ENCODE measurements around the gene BLM. TPM values are rescaled to one million over a fixed set of nuclear protein-coding genes. Genes with fewer than 3 reads are reported as not detected.

Gene BLM
- polyA plus RNA-seq, 1 experiment: 2.1 TPM

DNA sequence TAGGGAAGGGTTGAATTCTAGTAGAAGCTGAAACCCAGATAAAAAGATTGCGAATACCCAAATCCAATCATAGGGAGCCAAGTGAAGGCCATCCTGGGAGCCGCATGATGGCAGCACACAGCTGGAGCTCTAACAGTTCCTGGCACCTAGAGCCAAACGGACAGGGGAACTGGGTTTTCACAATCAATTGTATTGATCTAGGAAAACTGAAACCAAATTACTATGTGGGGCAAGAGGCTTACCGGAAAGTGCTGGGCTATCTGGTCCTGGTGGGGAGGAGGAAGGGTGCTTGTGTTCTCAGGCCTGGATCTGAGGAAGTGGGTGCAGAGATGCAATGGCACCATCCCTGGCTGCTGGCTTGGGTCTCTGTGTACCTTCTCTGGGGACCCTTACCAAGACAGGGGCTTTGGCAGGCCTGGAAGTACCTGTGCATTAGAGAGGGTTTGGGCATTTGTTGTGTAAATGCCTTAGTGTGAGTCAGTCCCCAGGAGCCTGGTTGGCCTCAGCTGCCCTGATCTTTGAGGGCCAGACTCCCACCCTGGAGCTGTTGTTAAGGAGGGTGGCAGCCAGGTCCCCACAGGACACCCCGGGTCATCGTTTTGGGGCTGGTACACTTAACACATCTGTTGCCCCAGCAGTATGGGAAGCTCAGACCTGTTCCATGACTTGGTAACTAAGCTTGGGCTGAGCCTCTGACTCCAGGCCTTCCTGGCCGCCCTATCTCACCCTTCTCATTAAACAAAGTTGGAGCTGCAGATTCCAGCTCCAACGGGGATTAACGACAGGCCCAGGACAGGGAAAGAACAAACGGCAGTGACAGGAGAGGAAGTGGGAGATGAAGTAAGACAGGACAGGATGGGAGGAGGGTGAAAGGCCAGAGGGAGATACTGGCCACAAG, 142.3 kb downstream of the BLM start:
- DNase-seq (ENCODE audit: low read depth, low spot score): no peak
- H3K27ac ChIP-seq (ENCODE audit: low read depth, low read length): no peak overlapping the region
- H3K9me3 ChIP-seq (ENCODE audit: control insufficient read depth, insufficient read depth, low read length): no peaks in the 10 kb centered on the region
- no peak overlapping the region for H3K4me3 ChIP-seq (ENCODE audit: low read depth, low read length)
- POLR2A ChIA-PET: no interaction called here
- TF ChIP-seq CTCF (IDR thresholded peaks at IDR 0.05; ENCODE audit: low read depth, low read length): no peak
- CTCF ChIA-PET: interaction anchor here (0.7 kb wide), 1 partner anchor 10 kb away, joined by 4 read pairs; no protein-coding TSS in a partner anchor
- no peaks in the 10 kb centered on the region for H3K27me3 ChIP-seq (ENCODE audit: control insufficient read depth, insufficient read depth, low read length)

- no peaks in the 10 kb centered on the region for H3K27me3 ChIP-seq (ENCODE audit: control insufficient read depth, insufficient read depth, low read length)
- no peak for DNase-seq (ENCODE audit: low read depth, low spot score)
- H3K4me3 ChIP-seq (ENCODE audit: low read depth, low read length): no peak overlapping the region
- ChIA-PET CTCF (no interaction called here), POLR2A (no interaction called here)
- TF ChIP-seq CTCF (IDR thresholded peaks at IDR 0.05; ENCODE audit: low read depth, low read length): no peak
- no peak overlapping the region for H3K27ac ChIP-seq (ENCODE audit: low read depth, low read length)
- H3K9me3 ChIP-seq (ENCODE audit: control insufficient read depth, insufficient read depth, low read length): no peaks in the 10 kb centered on the region
These were observed 143.3 kb downstream of the BLM start for GRCh38 chr15:90860450-90860849.

- ChIA-PET CTCF (no interaction called here), POLR2A (no interaction called here)
- Histone ChIP-seq H3K9me3 (ENCODE audit: control insufficient read depth, insufficient read depth, low read length) (no peaks in the 10 kb centered on the region), H3K4me3 (ENCODE audit: low read depth, low read length) (no peak overlapping the region), H3K27me3 (ENCODE audit: control insufficient read depth, insufficient read depth, low read length) (no peaks in the 10 kb centered on the region), H3K27ac (ENCODE audit: low read depth, low read length) (no peak overlapping the region)
- no peak for DNase-seq (ENCODE audit: low read depth, low spot score)
- TF ChIP-seq CTCF (IDR thresholded peaks at IDR 0.05; ENCODE audit: low read depth, low read length): no peak
These were observed 144.0 kb downstream of the BLM start for GRCh38 chr15:90860942-90861675.

GRCh38 chr15:90862487-90862886, 145.3 kb downstream of the BLM start:
- Histone ChIP-seq H3K27me3 (ENCODE audit: control insufficient read depth, insufficient read depth, low read length) (no peaks in the 10 kb centered on the region), H3K4me3 (ENCODE audit: low read depth, low read length) (no peak overlapping the region), H3K27ac (ENCODE audit: low read depth, low read length) (no peak overlapping the region), H3K9me3 (ENCODE audit: control insufficient read depth, insufficient read depth, low read length) (no peaks in the 10 kb centered on the region)
- CTCF ChIA-PET: no interaction called here
- POLR2A ChIA-PET: no interaction called here
- DNase-seq (ENCODE audit: low read depth, low spot score): no peak
- no peak for TF ChIP-seq CTCF (IDR thresholded peaks at IDR 0.05; ENCODE audit: low read depth, low read length)
